ENCODE results near the gene THTPA. TPM values are rescaled to one million over a fixed set of nuclear protein-coding genes. Genes with fewer than 3 reads are reported as not detected.

THTPA gene
- total and polyA plus RNA-seq, 2 of the 13 experiments (the other 11 are each of a cell fraction or from before 2014, with no cell fraction given): 7.4 to 8.7 TPM

DNA sequence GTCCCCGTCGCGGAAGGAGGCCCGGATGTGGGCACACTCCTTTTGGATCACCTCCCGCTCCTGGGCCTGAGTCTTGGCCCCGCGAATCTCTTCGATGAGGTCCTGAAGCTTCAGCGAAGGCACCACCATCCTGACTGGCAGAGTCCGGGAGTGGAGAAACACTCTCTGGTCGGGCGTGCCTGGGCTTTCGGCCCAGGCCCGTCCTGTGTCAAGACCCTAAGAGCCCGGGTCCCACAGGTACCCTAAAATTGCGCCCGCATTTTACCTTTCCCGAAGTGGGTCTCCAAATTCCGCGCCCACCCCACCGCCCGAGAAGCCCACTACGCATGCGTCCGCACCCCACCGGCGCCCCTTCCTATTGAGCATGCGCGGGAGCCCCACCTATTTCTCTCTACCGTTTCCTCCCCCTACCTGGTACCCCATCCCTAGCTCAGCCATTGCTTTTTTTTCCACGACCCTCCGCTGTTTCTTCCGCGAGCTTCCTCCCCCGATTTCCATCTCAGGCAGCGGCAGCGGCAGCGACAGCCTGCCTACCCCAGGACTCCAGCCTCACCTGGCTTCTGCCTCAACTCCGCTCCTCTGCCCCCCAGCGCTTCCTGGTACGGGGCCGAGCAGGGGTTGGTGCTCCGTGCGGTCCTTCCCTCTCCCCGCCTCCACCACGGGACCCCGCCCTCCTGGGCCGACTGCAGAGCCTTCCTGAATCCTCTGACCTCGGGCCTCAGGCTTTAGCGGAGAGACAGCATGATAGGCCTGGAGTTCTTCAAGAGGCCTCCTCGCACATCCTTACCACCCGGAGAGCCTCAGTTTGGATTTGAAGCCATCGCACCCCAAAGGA lies 11.3 kb downstream of the THTPA start, which contains the start of gene AP1G2 (continued):
- TF ChIP-seq, protein P1, sequence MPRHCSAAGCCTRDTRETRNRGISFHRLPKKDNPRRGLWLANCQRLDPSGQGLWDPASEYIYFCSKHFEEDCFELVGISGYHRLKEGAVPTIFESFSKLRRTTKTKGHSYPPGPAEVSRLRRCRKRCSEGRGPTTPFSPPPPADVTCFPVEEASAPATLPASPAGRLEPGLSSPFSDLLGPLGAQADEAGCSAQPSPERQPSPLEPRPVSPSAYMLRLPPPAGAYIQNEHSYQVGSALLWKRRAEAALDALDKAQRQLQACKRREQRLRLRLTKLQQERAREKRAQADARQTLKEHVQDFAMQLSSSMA (CRISPR knock-in tag; IDR thresholded peaks at IDR 0.05): peak; percentile 87
- TF ChIP-seq, protein P2, sequence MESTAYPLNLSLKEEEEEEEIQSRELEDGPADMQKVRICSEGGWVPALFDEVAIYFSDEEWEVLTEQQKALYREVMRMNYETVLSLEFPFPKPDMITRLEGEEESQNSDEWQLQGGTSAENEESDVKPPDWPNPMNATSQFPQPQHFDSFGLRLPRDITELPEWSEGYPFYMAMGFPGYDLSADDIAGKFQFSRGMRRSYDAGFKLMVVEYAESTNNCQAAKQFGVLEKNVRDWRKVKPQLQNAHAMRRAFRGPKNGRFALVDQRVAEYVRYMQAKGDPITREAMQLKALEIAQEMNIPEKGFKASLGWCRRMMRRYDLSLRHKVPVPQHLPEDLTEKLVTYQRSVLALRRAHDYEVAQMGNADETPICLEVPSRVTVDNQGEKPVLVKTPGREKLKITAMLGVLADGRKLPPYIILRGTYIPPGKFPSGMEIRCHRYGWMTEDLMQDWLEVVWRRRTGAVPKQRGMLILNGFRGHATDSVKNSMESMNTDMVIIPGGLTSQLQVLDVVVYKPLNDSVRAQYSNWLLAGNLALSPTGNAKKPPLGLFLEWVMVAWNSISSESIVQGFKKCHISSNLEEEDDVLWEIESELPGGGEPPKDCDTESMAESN (CRISPR knock-in tag; conservative IDR thresholded peaks at IDR 0.05): peak; percentile 90
- TF ChIP-seq TRIM24 (CRISPR knock-in tag; IDR thresholded peaks at IDR 0.05) (no peak), HMGA1 (CRISPR knock-in tag; conservative IDR thresholded peaks at IDR 0.05) (no peak), KMT2B (CRISPR knock-in tag; IDR thresholded peaks at IDR 0.05) (peak; percentile 81), POGZ (CRISPR knock-in tag; IDR thresholded peaks at IDR 0.05) (no peak; the same call in 1 of the 2 replicates), ZNF772 (CRISPR knock-in tag; IDR thresholded peaks at IDR 0.05) (no peak; the same call in none of the 2 replicates), ZNF484 (CRISPR knock-in tag; IDR thresholded peaks at IDR 0.05; ENCODE audit: borderline replicate concordance, low read depth) (peak; percentile 49; the same call in 1 of the 2 replicates), ZSCAN22 (CRISPR knock-in tag; IDR thresholded peaks at IDR 0.05) (0 out of 2 replicates have a peak, but pooled peaks have one; percentile 11), MEIS2 (CRISPR knock-in tag; IDR thresholded peaks at IDR 0.05) (peak; percentile 88), DMAP1 (CRISPR knock-in tag; IDR thresholded peaks at IDR 0.05) (peak; percentile 95), FOXK2 (IDR thresholded peaks at IDR 0.05) (no peak), KLF13 (CRISPR knock-in tag; IDR thresholded peaks at IDR 0.05) (peak; percentile 82; the same call in 1 of the 2 replicates)
- TF ChIP-seq, protein P3, sequence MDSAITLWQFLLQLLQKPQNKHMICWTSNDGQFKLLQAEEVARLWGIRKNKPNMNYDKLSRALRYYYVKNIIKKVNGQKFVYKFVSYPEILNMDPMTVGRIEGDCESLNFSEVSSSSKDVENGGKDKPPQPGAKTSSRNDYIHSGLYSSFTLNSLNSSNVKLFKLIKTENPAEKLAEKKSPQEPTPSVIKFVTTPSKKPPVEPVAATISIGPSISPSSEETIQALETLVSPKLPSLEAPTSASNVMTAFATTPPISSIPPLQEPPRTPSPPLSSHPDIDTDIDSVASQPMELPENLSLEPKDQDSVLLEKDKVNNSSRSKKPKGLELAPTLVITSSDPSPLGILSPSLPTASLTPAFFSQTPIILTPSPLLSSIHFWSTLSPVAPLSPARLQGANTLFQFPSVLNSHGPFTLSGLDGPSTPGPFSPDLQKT (CRISPR knock-in tag; IDR thresholded peaks at IDR 0.05; ENCODE audit: borderline replicate concordance): no peak
- TF ChIP-seq, protein P4, sequence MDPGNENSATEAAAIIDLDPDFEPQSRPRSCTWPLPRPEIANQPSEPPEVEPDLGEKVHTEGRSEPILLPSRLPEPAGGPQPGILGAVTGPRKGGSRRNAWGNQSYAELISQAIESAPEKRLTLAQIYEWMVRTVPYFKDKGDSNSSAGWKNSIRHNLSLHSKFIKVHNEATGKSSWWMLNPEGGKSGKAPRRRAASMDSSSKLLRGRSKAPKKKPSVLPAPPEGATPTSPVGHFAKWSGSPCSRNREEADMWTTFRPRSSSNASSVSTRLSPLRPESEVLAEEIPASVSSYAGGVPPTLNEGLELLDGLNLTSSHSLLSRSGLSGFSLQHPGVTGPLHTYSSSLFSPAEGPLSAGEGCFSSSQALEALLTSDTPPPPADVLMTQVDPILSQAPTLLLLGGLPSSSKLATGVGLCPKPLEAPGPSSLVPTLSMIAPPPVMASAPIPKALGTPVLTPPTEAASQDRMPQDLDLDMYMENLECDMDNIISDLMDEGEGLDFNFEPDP (CRISPR knock-in tag; conservative IDR thresholded peaks at IDR 0.05): no peak

Data from HepG2 (cell line).